Small intestine (tissue), 7 donors: ENCODE results near the gene LRP4. TPM values are rescaled to one million over a fixed set of nuclear protein-coding genes. Genes with fewer than 3 reads are reported as not detected.
A peak's percentile ranks its signal among the peaks of the same experiment; 100 is the strongest.

Source experiments
- DNase-seq, 2 donors: peaks; one replicate each; pipeline versions ENCODE4 v3.0.0 to v3.0.0-alpha.2; 2013
- FAIRE-seq: peaks from 2 replicates; lab custom pipeline; 2012; peaks lifted over from hg19 to GRCh38; lab: Jason Lieb, UNC
- H3K27ac ChIP-seq, 3 donors: one replicate each; pipeline ENCODE4 v1.5.1; 2013; ENCODE audit warnings: low read length in 2 of 3, mild to moderate bottlenecking in 2 of 3, control low read depth in 1 of 3, inconsistent platforms in 1 of 3, low read depth in 1 of 3, moderate library complexity in 1 of 3
- H3K27me3 ChIP-seq, 3 donors: one replicate each; pipeline ENCODE4 v1.6.1; 2013; ENCODE audit warnings: low read length in 3 of 3, inconsistent platforms in 1 of 3; ENCODE audit not compliant: control insufficient read depth in 3 of 3, insufficient read depth in 3 of 3
- H3K36me3 ChIP-seq, 3 donors: one replicate each; pipeline ENCODE4 v1.6.1; 2013; ENCODE audit warnings: low read length in 3 of 3, inconsistent platforms in 1 of 3, low read depth in 1 of 3, mild to moderate bottlenecking in 1 of 3, moderate library complexity in 1 of 3; ENCODE audit not compliant: control insufficient read depth in 3 of 3, insufficient read depth in 2 of 3
- H3K4me1 ChIP-seq, 3 donors: one replicate each; pipeline ENCODE4 v1.6.1; 2013; ENCODE audit warnings: low read length in 2 of 3, inconsistent platforms in 1 of 3, low read depth in 1 of 3, mild to moderate bottlenecking in 1 of 3, moderate library complexity in 1 of 3; ENCODE audit not compliant: control insufficient read depth in 3 of 3, insufficient read depth in 2 of 3
- H3K4me3 ChIP-seq, 3 donors: one replicate each; pipeline ENCODE4 v1.5.1; 2013; ENCODE audit warnings: low read length in 3 of 3, control low read depth in 1 of 3, inconsistent platforms in 1 of 3, low read depth in 1 of 3, mild to moderate bottlenecking in 1 of 3, moderate library complexity in 1 of 3
- H3K9me3 ChIP-seq, 2 donors: one replicate each; pipeline ENCODE4 v1.6.1; 2013; ENCODE audit warnings: low read depth in 1 of 2, low read length in 1 of 2; ENCODE audit not compliant: control insufficient read depth in 2 of 2, insufficient read depth in 1 of 2
- WGBS, 3 donors: extraction: QIAGEN DNeasy Blood & Tissue Kit; methylation state at CpG; one replicate each; pipeline ENCODE4 v1.1.7; 2013; 5-methylcytosine and 5-hydroxymethylcytosine counted together
- polyA plus RNA-seq, 4 donors: library from polyadenylated mRNA; stranded (reverse) in 3 of 4; unstranded in 1 of 4; fragments of 200-250 nt in 3 of 4; fragments of 120-200 nt in 1 of 4; gene quantifications; one replicate each; pipeline versions ENCODE4 v1.2.1 to v1.2.3, GENCODE V29; 2013
- donor health status: healthy with polysubstance abuse.
- donor health status: control.
- donor health status: control.
- donor health status: Bipolar disorder and iron deficiency.
- donor health status: healthy.

The LRP4 gene
- polyA plus RNA-seq, 4 donors: 2.2 to 15.2 (median 12.6) TPM

DNA sequence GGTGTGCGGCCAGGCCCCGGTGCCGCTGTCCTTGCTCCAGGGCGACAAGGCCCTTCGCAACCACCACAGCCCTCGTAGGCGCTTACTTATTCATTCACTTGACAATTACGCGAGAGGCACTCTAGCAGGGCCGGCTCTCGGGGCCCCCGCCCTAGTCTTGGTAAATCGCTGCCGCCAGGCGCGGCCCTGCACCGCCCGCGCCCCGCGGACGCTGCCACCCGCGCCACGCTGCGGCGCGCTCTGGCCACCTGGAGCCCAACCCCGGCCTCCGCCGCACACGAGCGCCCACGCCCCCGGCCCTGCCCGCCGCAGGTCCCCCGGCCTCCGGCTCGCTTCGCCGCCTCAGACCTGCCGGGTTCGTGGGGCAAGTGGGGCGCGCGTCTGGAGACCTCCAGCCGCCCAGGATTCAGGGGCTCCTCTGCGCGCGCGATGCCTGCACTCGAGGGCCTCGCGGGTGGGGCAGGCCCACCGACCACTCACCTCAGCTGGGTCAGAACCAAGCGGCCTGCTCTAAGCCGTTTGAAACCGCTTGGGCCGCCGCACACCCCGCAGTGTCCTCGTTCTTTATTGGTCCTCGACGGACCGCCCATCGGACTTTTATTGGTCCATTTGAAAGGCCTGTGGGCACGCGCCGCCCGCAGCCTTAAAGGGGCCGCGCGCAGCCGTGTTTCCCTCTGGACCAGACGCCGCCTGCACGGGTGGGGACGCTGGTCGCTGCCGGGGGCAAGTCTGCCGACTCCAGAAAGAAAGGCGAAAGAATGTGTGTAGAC lies 72.4 kb downstream of the LRP4 start, which contains the start of gene CKAP5:
Gene CKAP5, minus strand, starts transcription at position 541 of the 770 bp plus-strand sequence. CDS start 25,049 bp downstream, outside the sequence.
- 0% methylated on average over 69 to 83 of the region's 83 CpGs for whole genome bisulfite sequencing, 3 donors
- Histone ChIP-seq H3K4me1 (peaks cover 0 to 7% (median 2%) of the 10 kb centered on the region in 3 donors), H3K27me3 (no peaks in the 10 kb centered on the region), H3K27ac (peak within 1 kb of the TSS; percentile 58 to 82 (median 82)), H3K4me3 (peak within 1 kb of the TSS; percentile 78 to 91 (median 78)), H3K36me3 (peaks cover 0 to 3% (median 2%) of the 10 kb centered on the region in 3 donors), H3K9me3 (no peaks in the 10 kb centered on the region)
- peak; percentile 92 to 97 for DNase-seq
- no peak for FAIRE-seq

GRCh38 chr11:46845440-46845739 lies 73.0 kb downstream of the LRP4 start:
- no peaks in the 10 kb centered on the region for H3K27me3 ChIP-seq
- 0% methylated on average over 12 of the region's 12 CpGs for WGBS, 3 donors
- no peak for DNase-seq
- H3K4me1 ChIP-seq: peaks cover 0 to 7% (median 2%) of the 10 kb centered on the region in 3 donors
- no peaks in the 10 kb centered on the region for H3K9me3 ChIP-seq
- peak overlapping the region; percentile 58 to 82 (median 60) for H3K27ac ChIP-seq
- peak overlapping the region; percentile 78 to 91 (median 78) for H3K4me3 ChIP-seq
- no peak for FAIRE-seq
- H3K36me3 ChIP-seq: peaks cover 0 to 3% (median 2%) of the 10 kb centered on the region in 3 donors

DNA sequence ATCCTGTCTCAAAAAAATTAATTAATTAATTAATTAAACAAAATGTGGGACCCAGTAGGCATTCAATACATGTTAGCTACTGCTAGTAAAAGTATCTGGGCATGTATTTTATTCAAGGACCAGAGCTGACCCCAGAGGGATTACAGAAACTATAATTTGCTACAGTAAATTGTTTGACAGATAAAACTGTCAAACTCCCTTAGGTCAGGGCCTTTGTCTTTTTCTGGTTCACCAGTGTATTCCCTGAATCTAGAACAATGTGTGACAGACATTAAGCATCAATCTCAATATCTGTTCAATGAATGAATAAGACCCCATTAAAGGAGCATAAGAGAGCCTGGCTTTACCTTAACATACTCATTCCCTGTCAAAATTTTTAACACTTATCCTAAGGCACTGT lies 78.2 kb downstream of the LRP4 start:
- H3K4me3 ChIP-seq: no peak overlapping the region
- H3K27ac ChIP-seq: no peak overlapping the region
- FAIRE-seq (no peak), DNase-seq (no peak)
- peaks cover 0 to 7% (median 3%) of the 10 kb centered on the region in 3 donors for H3K4me1 ChIP-seq
- no peaks in the 10 kb centered on the region for H3K27me3 ChIP-seq
- peaks cover 0 to 7% (median 3%) of the 10 kb centered on the region in 3 donors for H3K36me3 ChIP-seq
- no peaks in the 10 kb centered on the region for H3K9me3 ChIP-seq

DNA sequence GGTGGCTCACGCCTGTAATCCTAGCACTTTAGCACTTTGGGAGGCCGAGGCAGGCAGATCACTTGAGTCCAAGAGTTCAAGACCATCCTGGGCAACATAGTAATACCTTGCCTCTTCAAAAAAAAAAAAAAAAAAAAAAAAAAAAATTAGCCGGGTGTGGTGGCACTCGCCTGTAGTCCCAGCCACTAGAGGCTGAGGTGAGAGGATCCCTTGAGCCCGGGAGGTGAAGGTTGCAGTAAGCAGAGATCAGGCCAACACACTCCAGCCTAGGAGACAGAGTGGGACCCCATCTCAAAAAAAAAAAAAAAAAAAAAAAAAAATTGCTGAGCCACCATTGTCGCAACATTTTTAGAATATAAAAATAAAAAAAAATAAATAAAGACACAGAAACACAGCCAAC lies 79.8 kb downstream of the LRP4 start:
- WGBS, 3 donors: 73 to 95% (median 93%) methylated on average over 5 to 6 of the region's 6 CpGs
- no peak overlapping the region for H3K4me3 ChIP-seq
- FAIRE-seq: no peak
- DNase-seq: no peak
- H3K4me1 ChIP-seq: peaks cover 0 to 6% (median 0%) of the 10 kb centered on the region in 3 donors
- no peaks in the 10 kb centered on the region for H3K27me3 ChIP-seq
- no peaks in the 10 kb centered on the region for H3K9me3 ChIP-seq
- H3K36me3 ChIP-seq: peaks cover 0 to 7% (median 3%) of the 10 kb centered on the region in 3 donors
- no peak overlapping the region for H3K27ac ChIP-seq

- DNase-seq (no peak), FAIRE-seq (no peak)
- no peak overlapping the region for H3K4me3 ChIP-seq
These were observed 80.5 kb downstream of the LRP4 start for GRCh38 chr11:46837860-46838259.

DNA sequence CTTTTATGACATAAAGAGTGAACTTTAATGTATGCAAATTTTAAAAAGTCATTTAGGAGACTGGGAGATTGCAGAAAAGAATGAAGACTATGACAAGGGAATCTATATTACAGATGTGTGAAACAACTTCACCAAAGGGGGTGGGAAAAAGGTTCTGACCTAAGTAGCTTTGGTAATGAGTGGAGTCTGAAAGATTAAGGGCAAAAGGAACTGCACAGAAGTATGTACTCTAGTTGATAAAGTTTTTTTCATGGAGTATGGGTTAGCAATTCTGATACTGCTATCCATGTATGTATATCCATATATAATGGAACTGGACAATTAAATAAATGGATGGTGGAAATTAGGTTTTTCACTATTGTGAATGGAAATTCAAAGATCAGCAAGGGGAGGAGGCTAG lies 81.5 kb downstream of the LRP4 start:
- DNase-seq (no peak), FAIRE-seq (no peak)
- Histone ChIP-seq H3K27ac (no peak overlapping the region), H3K4me1 (peaks cover 1 to 6% (median 3%) of the 10 kb centered on the region in 3 donors), H3K27me3 (no peaks in the 10 kb centered on the region), H3K36me3 (peaks cover 0 to 7% (median 0%) of the 10 kb centered on the region in 3 donors), H3K9me3 (no peaks in the 10 kb centered on the region), H3K4me3 (no peak overlapping the region)

More at GRCh38 chr11:46837860-46838259, 80.5 kb downstream of the LRP4 start:
- Histone ChIP-seq H3K9me3 (no peaks in the 10 kb centered on the region), H3K27me3 (no peaks in the 10 kb centered on the region), H3K4me1 (peaks cover 0 to 6% (median 3%) of the 10 kb centered on the region in 3 donors), H3K36me3 (peaks cover 0 to 7% (median under 1%) of the 10 kb centered on the region in 3 donors), H3K27ac (no peak overlapping the region)

DNA sequence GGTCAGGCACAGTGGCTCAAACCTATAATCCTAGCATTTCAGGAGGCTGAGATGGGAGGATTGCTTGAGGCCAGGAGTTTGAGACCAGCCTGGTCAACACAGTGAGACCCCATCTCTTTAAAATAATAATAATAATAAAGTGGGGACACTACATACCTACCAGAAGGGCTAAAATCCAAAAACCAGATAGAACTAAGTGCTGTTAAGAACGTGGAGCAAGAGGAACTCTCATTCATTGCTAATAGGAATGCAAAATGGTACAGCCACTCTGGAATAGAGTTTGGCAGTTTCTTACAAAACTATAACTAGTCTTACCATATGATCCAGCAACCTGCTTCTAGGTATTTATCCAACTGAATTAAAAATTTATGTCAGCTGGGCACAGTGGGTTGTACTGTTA lies 81.9 kb downstream of the LRP4 start:
- DNase-seq: no peak
- H3K27ac ChIP-seq: no peak overlapping the region
- no peaks in the 10 kb centered on the region for H3K27me3 ChIP-seq
- FAIRE-seq: no peak
- no peak overlapping the region for H3K4me3 ChIP-seq
- H3K36me3 ChIP-seq: peaks cover 0 to 6% (median 0%) of the 10 kb centered on the region in 3 donors
- WGBS, 3 donors: 83 to 98% (median 92%) methylated on average over 1 of the region's 1 CpG
- H3K9me3 ChIP-seq: no peaks in the 10 kb centered on the region
- peaks cover 1 to 6% (median 3%) of the 10 kb centered on the region in 3 donors for H3K4me1 ChIP-seq

DNA sequence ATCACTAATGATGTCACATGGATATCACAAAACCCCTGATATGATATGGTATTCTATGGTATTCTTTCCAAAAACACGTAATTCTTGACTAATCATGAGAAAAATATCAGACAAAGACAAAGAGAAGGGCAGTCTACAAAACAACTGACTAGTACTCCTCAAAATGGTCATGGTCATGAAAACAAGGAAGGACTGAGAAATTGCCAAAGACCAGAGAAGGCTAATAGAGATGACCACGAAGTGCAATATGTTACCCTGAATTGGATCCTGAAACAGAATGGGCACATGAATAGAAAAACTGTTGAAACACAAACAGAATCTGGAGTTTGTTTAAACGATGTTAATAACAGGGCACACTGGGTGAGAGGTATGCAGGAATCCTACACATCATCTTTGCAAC lies 82.5 kb downstream of the LRP4 start:
- no peak overlapping the region for H3K27ac ChIP-seq
- DNase-seq (no peak), FAIRE-seq (no peak)
- no peaks in the 10 kb centered on the region for H3K9me3 ChIP-seq
- H3K36me3 ChIP-seq: peaks cover 0 to 5% (median 0%) of the 10 kb centered on the region in 3 donors
- peaks cover 1 to 6% (median 3%) of the 10 kb centered on the region in 3 donors for H3K4me1 ChIP-seq
- H3K4me3 ChIP-seq: no peak overlapping the region
- 48 to 70% (median 61%) methylated on average over 3 of the region's 3 CpGs for WGBS, 3 donors
- H3K27me3 ChIP-seq: no peaks in the 10 kb centered on the region
